Subcutaneous abdominal adipose tissue (tissue), 5 donors: ENCODE results near the gene PRR14.

Source experiments
- H3K27ac ChIP-seq: one replicate; pipeline ENCODE4 v1.7.0; 2013; ENCODE audit warnings: low read depth, mild to moderate bottlenecking, inconsistent platforms, low read length, moderate library complexity
- H3K27me3 ChIP-seq, 5 donors: one replicate each; pipeline ENCODE4 v1.7.0; 2013; ENCODE audit warnings: low read length in 5 of 5, inconsistent platforms in 1 of 5; ENCODE audit not compliant: control insufficient read depth in 5 of 5, insufficient read depth in 4 of 5
- H3K36me3 ChIP-seq, 5 donors: one replicate each; pipeline ENCODE4 v1.7.0; 2013; ENCODE audit warnings: low read length in 5 of 5; ENCODE audit not compliant: control insufficient read depth in 5 of 5, insufficient read depth in 5 of 5
- H3K4me1 ChIP-seq, 5 donors: one replicate each; pipeline ENCODE4 v1.7.0; 2013; ENCODE audit warnings: low read length in 5 of 5, mild to moderate bottlenecking in 3 of 5, moderate library complexity in 1 of 5; ENCODE audit not compliant: control insufficient read depth in 5 of 5, insufficient read depth in 5 of 5
- H3K4me3 ChIP-seq, 5 donors: one replicate each; pipeline ENCODE4 v1.7.0; 2013; ENCODE audit warnings: low read length in 5 of 5, low read depth in 1 of 5
- H3K9ac ChIP-seq, 5 donors: one replicate each; pipeline ENCODE4 v1.7.0; 2013; ENCODE audit warnings: low read length in 5 of 5, mild to moderate bottlenecking in 4 of 5, moderate library complexity in 3 of 5
- H3K9me3 ChIP-seq, 5 donors: one replicate each; pipeline ENCODE4 v1.7.0; 2013; ENCODE audit warnings: low read length in 5 of 5; ENCODE audit not compliant: control insufficient read depth in 5 of 5
- donor health status: healthy.
- donor health status: healthy.
- donor health status: healthy.
- donor health status: healthy.
- donor health status: healthy.

The PRR14 gene

GRCh38 chr16:30657866-30658730, 7.3 kb downstream of the PRR14 start, which contains the start of gene FBRS:
FBRS (plus strand) TSS chr16:30658431; CDS start chr16:30659519, 1,088 bp downstream.
- peak within 1 kb of the TSS; percentile 77 to 97 (median 94) for H3K4me3 ChIP-seq
- peak within 1 kb of the TSS; percentile 86 to 99 (median 96) for H3K9ac ChIP-seq
- H3K27ac ChIP-seq = peak within 1 kb of the TSS; percentile 98
- no peaks in the 10 kb centered on the region for H3K9me3 ChIP-seq
- peaks cover 3 to 60% (median 54%) of the 10 kb centered on the region in 5 donors for H3K36me3 ChIP-seq
- peaks cover 0 to 3% (median 0%) of the 10 kb centered on the region in 5 donors for H3K27me3 ChIP-seq
- H3K4me1 ChIP-seq = peaks cover 16 to 43% (median 34%) of the 10 kb centered on the region in 5 donors

GRCh38 chr16:30658731-30659506, 8.2 kb downstream of the PRR14 start:
- Histone ChIP-seq H3K9me3 (no peaks in the 10 kb centered on the region), H3K4me3 (peak overlapping the region; percentile 77 to 97 (median 94)), H3K27me3 (peaks cover 0 to 3% (median 0%) of the 10 kb centered on the region in 5 donors), H3K4me1 (peaks cover 16 to 43% (median 38%) of the 10 kb centered on the region in 5 donors), H3K27ac (peak overlapping the region; percentile 98), H3K36me3 (peaks cover 5 to 60% (median 55%) of the 10 kb centered on the region in 5 donors), H3K9ac (peak overlapping the region; percentile 84 to 99 (median 92))

- peak overlapping the region; percentile 98 for H3K27ac ChIP-seq
- peaks cover 5 to 58% (median 53%) of the 10 kb centered on the region in 5 donors for H3K36me3 ChIP-seq
- H3K4me1 ChIP-seq = peaks cover 16 to 43% (median 38%) of the 10 kb centered on the region in 5 donors
- H3K9me3 ChIP-seq = no peaks in the 10 kb centered on the region
- H3K27me3 ChIP-seq = peaks cover 0 to 3% (median 0%) of the 10 kb centered on the region in 5 donors
- H3K4me3 ChIP-seq = peak overlapping the region; percentile 72 to 95 (median 81)
- peak overlapping the region; percentile 73 to 99 (median 93) for H3K9ac ChIP-seq
These were observed 9.0 kb downstream of the PRR14 start for GRCh38 chr16:30659507-30660423.

GRCh38 chr16:30660424-30661261, 9.9 kb downstream of the PRR14 start:
- H3K27me3 ChIP-seq = peaks cover 0 to 3% (median 0%) of the 10 kb centered on the region in 5 donors
- peak overlapping the region; percentile 81 to 99 (median 93) for H3K9ac ChIP-seq
- H3K9me3 ChIP-seq = no peaks in the 10 kb centered on the region
- peaks cover 5 to 58% (median 53%) of the 10 kb centered on the region in 5 donors for H3K36me3 ChIP-seq
- peaks cover 16 to 43% (median 38%) of the 10 kb centered on the region in 5 donors for H3K4me1 ChIP-seq
- H3K27ac ChIP-seq = peak overlapping the region; percentile 98
- peak overlapping the region; percentile 72 to 95 (median 81) for H3K4me3 ChIP-seq

DNA sequence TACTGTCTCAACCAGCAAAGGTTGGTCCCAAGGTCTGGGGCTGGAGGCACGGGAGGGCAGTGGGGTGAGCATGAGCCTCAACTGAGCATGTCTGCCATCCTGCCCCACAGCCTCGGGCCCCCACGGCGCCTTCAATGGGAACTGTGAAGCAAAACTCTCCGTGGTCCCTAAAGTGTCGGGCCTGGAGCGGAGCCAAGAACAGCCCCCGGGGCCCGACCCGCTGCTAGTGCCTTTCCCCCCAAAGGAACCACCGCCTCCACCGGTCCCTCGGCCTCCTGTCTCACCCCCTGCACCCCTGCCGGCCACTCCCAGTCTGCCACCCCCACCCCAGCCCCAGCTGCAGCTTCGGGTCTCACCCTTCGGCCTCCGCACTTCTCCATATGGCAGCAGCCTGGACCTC, 11.7 kb downstream of the PRR14 start:
- peaks cover 5 to 64% (median 63%) of the 10 kb centered on the region in 5 donors for H3K36me3 ChIP-seq
- H3K4me1 ChIP-seq = peaks cover 10 to 34% (median 31%) of the 10 kb centered on the region in 5 donors
- peaks cover 0 to 3% (median 0%) of the 10 kb centered on the region in 5 donors for H3K27me3 ChIP-seq
- no peaks in the 10 kb centered on the region for H3K9me3 ChIP-seq
- H3K9ac ChIP-seq = peak overlapping the region in 2 of 5 donors; percentile 16 to 56
- no peak overlapping the region for H3K4me3 ChIP-seq
- H3K27ac ChIP-seq = no peak overlapping the region

DNA sequence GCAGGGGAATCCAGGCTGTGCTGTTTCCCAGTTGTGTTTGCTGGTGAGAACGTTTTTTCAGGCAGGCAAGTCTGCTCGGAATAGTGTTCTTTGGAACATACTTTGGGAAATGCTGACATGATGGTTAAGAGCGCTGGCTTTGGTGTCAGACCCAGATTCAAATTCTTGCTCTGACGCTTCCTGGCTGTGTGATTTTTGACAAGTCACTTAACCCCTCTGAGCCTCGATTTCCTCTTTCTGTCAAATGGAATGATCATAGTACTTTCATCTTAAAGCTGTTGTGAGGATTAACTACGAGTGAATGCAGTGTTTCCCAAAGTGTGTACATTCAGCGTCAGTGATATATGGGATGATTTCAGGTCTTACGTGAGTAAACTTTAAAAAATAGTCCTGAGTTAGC, 12.3 kb downstream of the PRR14 start:
- Histone ChIP-seq H3K4me3 (no peak overlapping the region), H3K4me1 (peaks cover 10 to 32% (median 29%) of the 10 kb centered on the region in 5 donors), H3K9me3 (no peaks in the 10 kb centered on the region), H3K27me3 (peaks cover 0 to 3% (median 0%) of the 10 kb centered on the region in 5 donors), H3K9ac (no peak overlapping the region), H3K27ac (no peak overlapping the region), H3K36me3 (peaks cover 5 to 70% (median 69%) of the 10 kb centered on the region in 5 donors)

DNA sequence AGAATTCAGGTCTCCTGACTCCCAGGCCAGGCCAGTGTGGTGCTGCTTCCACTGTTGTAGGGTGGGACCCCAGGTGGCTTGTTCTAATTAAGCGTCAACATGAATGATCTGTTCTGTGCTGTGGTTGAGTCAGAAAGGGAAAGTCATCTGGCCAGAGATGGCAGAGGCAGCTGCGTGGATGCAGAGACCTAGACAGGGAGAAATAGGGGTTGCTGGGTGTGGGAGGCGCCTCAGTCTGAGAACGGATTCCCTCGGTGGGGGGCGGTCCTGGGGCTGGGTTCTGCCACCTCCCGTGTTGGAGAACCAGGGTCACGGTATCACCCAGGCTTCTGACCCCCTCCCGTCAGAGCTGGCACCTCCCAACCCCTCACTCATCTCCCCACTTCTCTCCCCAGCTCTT, 13.1 kb downstream of the PRR14 start:
- Histone ChIP-seq H3K4me1 (peaks cover 6 to 32% (median 29%) of the 10 kb centered on the region in 5 donors), H3K9ac (peak overlapping the region in 1 of 5 donors; percentile 52)

DNA sequence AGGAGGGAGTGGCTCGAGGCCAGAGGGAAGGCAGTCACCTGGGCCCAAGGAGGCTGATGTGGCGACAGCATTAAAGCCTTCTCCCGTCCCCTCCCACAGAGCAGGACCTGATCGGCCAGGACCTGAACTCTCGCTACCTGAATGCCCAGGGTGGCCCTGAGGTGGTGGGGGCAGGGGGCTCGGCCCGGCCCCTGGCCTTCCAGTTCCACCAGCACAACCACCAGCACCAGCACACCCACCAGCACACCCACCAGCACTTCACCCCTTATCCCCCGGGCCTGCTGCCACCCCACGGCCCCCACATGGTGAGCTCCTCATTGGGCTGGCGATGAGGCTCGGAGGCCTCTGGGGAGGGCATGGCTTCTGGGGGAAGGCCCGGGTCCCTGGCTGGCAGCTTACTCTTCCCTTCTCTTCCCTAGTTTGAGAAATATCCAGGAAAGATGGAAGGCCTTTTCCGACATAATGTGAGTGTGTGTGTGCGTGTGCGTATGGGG, 13.9 kb downstream of the PRR14 start:
- Histone ChIP-seq H3K9me3 (no peaks in the 10 kb centered on the region), H3K27ac (no peak overlapping the region), H3K27me3 (no peaks in the 10 kb centered on the region), H3K9ac (no peak overlapping the region), H3K4me1 (peaks cover 6 to 31% (median 28%) of the 10 kb centered on the region in 5 donors), H3K4me3 (no peak overlapping the region), H3K36me3 (peaks cover 5 to 86% (median 81%) of the 10 kb centered on the region in 5 donors)

More for the DNA sequence above, 13.1 kb downstream of the PRR14 start:
- peaks cover 5 to 77% (median 74%) of the 10 kb centered on the region in 5 donors for H3K36me3 ChIP-seq
- H3K9me3 ChIP-seq = no peaks in the 10 kb centered on the region
- no peak overlapping the region for H3K27ac ChIP-seq
- no peak overlapping the region for H3K4me3 ChIP-seq
- no peaks in the 10 kb centered on the region for H3K27me3 ChIP-seq
